Ishikawa (cell line): ENCODE results near the gene KLF6.

Source experiments
- CEBPB ChIP-seq: IDR thresholded peaks from 2 replicates; pipeline ENCODE4 v1.6.1; 2012
- RAD21 ChIP-seq: IDR thresholded peaks from 2 replicates; pipeline ENCODE4 v1.6.1; 2012; ENCODE audit warnings: low read depth
- TAF1 ChIP-seq: IDR thresholded peaks from 2 replicates; pipeline ENCODE4 v1.6.1; 2012; ENCODE audit warnings: low read depth, mild to moderate bottlenecking
- TCF12 ChIP-seq: IDR thresholded peaks from 2 replicates; pipeline ENCODE4 v1.6.1; 2012; ENCODE audit warnings: low read depth
- TF ChIP-seq, protein P1 (sequence below): IDR thresholded peaks from 2 replicates; pipeline ENCODE4 v1.6.1; 2012

GRCh38 chr10:3831608-3832007 is 46.6 kb upstream of the KLF6 start:
- TF ChIP-seq CEBPB (no peak), TAF1 (no peak), TCF12 (no peak), RAD21 (no peak)
- TF ChIP-seq, protein P1, sequence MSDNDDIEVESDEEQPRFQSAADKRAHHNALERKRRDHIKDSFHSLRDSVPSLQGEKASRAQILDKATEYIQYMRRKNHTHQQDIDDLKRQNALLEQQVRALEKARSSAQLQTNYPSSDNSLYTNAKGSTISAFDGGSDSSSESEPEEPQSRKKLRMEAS, result no peak
